ENCODE measurements around the gene PRR3. TPM values are rescaled to one million over a fixed set of nuclear protein-coding genes. Genes with fewer than 3 reads are reported as not detected.
"Not testable (repeated sequence)": the region's sequence is repeated elsewhere in the genome, so short reads cannot be mapped to it uniquely, and the experiment has no call there.

Gene PRR3
- total RNA-seq, 1 experiment from 2014 or later, result 13.1 TPM

DNA sequence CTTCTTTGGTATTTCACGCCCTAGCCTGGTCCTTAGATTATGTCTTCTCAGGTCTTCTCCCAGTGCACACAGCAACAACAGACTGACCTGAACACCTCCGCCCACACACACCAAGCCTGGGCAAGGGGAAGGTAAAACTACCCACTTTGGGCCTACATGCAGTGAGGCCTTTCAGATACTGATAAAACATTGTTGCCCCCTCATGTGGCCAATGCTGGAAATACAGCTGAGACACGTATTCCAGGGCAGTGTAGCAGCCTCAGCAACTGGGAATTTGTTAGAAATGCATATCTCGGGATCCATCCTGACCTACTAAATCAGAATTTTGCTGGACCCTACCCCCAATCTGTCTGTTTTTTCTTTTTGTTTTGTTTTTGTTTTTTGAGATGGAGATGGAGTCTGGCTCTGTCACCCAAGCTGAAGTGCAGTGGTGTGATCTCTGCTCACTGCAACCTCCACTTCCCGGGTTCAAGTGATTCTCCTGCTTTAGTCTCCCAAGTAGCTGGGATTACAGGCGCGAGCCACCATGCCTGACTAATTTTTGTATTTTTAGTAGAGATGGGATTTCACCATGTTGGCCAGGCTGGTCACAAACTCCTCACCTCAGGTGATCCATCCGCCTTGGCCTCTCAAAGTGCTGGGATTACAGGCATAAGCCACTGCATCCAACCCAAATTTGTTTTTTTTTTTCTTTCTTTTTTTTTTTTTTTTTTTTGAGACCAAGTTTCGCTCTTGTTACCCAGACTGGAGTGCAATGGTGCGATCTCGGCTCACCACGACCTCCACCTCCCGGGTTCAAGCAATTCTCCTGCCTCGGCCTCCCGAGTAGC, 40.4 kb downstream of the PRR3 start:
- not testable (repeated sequence) for H3K4me3 Mint-ChIP-seq; H3K27me3 Mint-ChIP-seq (ENCODE audit: low read depth); H3K4me1 Mint-ChIP-seq; H3K9me3 Mint-ChIP-seq
- ATAC-seq, result peak; percentile 81
- DNase-seq (ENCODE audit: low spot score), result peak; percentile 92
- ChIA-PET POLR2A (interaction anchor here (0.6 to 4.8 kb wide), 5 partner anchors 9 to 112 kb away, joined by 3 to 33 read pairs (median 5); no protein-coding TSS in a partner anchor), CTCF (interaction anchor here (0.6 to 3.2 kb wide), 23 partner anchors 10 to 146 kb away, joined by 3 to 28 read pairs (median 5); partner anchors contain the start of genes ABCF1, DHX16 and PRR3)
- peak overlapping the region; percentile 93 for H3K27ac Mint-ChIP-seq
- H3K36me3 Mint-ChIP-seq, result peaks cover 32% of the 10 kb centered on the region
- TF ChIP-seq, protein P1, sequence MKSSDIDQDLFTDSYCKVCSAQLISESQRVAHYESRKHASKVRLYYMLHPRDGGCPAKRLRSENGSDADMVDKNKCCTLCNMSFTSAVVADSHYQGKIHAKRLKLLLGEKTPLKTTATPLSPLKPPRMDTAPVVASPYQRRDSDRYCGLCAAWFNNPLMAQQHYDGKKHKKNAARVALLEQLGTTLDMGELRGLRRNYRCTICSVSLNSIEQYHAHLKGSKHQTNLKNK (CRISPR knock-in tag; IDR thresholded peaks at IDR 0.05), result peak; percentile 6; the same call in 1 of the 2 replicates
- TF ChIP-seq, protein P2, sequence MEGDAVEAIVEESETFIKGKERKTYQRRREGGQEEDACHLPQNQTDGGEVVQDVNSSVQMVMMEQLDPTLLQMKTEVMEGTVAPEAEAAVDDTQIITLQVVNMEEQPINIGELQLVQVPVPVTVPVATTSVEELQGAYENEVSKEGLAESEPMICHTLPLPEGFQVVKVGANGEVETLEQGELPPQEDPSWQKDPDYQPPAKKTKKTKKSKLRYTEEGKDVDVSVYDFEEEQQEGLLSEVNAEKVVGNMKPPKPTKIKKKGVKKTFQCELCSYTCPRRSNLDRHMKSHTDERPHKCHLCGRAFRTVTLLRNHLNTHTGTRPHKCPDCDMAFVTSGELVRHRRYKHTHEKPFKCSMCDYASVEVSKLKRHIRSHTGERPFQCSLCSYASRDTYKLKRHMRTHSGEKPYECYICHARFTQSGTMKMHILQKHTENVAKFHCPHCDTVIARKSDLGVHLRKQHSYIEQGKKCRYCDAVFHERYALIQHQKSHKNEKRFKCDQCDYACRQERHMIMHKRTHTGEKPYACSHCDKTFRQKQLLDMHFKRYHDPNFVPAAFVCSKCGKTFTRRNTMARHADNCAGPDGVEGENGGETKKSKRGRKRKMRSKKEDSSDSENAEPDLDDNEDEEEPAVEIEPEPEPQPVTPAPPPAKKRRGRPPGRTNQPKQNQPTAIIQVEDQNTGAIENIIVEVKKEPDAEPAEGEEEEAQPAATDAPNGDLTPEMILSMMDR (IDR thresholded peaks at IDR 0.05), result peak; percentile 80
- 0 out of 2 replicates have a peak, but pooled peaks have one; percentile 12 for TF ChIP-seq NFATC4 (CRISPR knock-in tag; IDR thresholded peaks at IDR 0.05)
- TF ChIP-seq GABPB1 (CRISPR knock-in tag; IDR thresholded peaks at IDR 0.05), result 0 out of 2 replicates have a peak, but pooled peaks have one; percentile 16
- TF ChIP-seq, protein P3, sequence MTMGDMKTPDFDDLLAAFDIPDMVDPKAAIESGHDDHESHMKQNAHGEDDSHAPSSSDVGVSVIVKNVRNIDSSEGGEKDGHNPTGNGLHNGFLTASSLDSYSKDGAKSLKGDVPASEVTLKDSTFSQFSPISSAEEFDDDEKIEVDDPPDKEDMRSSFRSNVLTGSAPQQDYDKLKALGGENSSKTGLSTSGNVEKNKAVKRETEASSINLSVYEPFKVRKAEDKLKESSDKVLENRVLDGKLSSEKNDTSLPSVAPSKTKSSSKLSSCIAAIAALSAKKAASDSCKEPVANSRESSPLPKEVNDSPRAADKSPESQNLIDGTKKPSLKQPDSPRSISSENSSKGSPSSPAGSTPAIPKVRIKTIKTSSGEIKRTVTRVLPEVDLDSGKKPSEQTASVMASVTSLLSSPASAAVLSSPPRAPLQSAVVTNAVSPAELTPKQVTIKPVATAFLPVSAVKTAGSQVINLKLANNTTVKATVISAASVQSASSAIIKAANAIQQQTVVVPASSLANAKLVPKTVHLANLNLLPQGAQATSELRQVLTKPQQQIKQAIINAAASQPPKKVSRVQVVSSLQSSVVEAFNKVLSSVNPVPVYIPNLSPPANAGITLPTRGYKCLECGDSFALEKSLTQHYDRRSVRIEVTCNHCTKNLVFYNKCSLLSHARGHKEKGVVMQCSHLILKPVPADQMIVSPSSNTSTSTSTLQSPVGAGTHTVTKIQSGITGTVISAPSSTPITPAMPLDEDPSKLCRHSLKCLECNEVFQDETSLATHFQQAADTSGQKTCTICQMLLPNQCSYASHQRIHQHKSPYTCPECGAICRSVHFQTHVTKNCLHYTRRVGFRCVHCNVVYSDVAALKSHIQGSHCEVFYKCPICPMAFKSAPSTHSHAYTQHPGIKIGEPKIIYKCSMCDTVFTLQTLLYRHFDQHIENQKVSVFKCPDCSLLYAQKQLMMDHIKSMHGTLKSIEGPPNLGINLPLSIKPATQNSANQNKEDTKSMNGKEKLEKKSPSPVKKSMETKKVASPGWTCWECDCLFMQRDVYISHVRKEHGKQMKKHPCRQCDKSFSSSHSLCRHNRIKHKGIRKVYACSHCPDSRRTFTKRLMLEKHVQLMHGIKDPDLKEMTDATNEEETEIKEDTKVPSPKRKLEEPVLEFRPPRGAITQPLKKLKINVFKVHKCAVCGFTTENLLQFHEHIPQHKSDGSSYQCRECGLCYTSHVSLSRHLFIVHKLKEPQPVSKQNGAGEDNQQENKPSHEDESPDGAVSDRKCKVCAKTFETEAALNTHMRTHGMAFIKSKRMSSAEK (CRISPR knock-in tag; IDR thresholded peaks at IDR 0.05; ENCODE audit: borderline replicate concordance), result 0 out of 2 replicates have a peak, but pooled peaks have one; percentile 7

DNA sequence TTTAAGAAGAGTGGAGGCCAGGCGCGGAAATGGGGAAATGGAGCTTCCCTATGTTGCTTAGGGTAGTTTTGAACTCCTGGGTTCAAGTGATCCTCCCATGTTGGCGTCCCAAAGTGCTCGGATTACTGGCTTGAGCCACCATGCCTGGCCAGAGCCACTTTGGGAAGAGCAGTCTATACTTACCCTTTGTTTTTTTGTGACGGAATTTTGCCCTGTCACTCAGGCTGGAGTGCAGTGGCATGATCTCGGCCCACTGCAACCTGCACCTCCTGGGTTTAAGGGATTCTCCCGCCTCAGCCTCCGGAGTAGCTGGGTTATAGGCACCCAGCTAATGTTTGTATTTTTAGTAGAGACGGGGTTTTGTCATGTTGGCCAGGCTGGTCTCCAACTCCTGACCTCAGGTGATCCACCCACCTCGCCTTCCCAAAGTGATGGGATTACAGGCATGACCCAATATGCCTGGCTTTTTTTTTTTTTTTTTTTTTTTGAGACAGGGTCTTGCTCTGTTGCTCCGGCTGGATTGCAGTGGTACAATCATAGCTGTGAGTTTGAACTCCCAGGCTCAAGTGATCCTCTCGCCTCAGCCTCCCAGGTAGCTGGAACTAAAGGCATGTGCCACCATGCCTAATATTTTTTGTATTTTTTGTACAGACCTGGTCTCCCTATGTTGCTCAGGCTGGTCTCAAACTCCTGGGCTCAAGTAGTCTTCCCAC, 42.0 kb downstream of the PRR3 start:
- Mint-ChIP-seq H3K27ac (peak overlapping the region; percentile 87; the same call in 1 of the 2 replicates), H3K36me3 (peaks cover 43% of the 10 kb centered on the region), H3K9me3 (no peaks in the 10 kb centered on the region), H3K4me3 (no peak overlapping the region), H3K27me3 (ENCODE audit: low read depth) (no peaks in the 10 kb centered on the region), H3K4me1 (no peaks in the 10 kb centered on the region)
- ChIA-PET CTCF (interaction anchor here (0.6 to 3.2 kb wide), 3 partner anchors 36 to 117 kb away, joined by 3 to 28 read pairs (median 5); no protein-coding TSS in a partner anchor), POLR2A (interaction anchor here (0.6 to 4.8 kb wide), 9 partner anchors 10 to 332 kb away, joined by 3 to 33 read pairs (median 4); partner anchors contain the start of gene ABCF1)
- 0 out of 2 replicates have a peak, but pooled peaks have one; percentile 34 for TF ChIP-seq ZNF425 (CRISPR knock-in tag; conservative IDR thresholded peaks at IDR 0.05)
- no peak for TF ChIP-seq FOXJ3 (CRISPR knock-in tag; IDR thresholded peaks at IDR 0.05; ENCODE audit: borderline replicate concordance)
- no peak for TF ChIP-seq ZNF121 (CRISPR knock-in tag; IDR thresholded peaks at IDR 0.05)
- ATAC-seq (peak; percentile 2; the same call in 1 of the 2 replicates), DNase-seq (ENCODE audit: low spot score) (no peak)
